GM21360 (cell line): ENCODE data around the gene WDPCP.
"Not testable (repeated sequence)": the region's sequence is repeated elsewhere in the genome, so short reads cannot be mapped to it uniquely, and the experiment has no call there.

Experiments
- ATAC-seq: cut with Tn5 transposase; IDR thresholded peaks from one replicate; pipeline ENCODE4 v1.9.1; 2021; ENCODE audit warnings: mild to moderate bottlenecking, moderate library complexity; ENCODE audit not compliant: unreplicated experiment

The WDPCP gene

DNA sequence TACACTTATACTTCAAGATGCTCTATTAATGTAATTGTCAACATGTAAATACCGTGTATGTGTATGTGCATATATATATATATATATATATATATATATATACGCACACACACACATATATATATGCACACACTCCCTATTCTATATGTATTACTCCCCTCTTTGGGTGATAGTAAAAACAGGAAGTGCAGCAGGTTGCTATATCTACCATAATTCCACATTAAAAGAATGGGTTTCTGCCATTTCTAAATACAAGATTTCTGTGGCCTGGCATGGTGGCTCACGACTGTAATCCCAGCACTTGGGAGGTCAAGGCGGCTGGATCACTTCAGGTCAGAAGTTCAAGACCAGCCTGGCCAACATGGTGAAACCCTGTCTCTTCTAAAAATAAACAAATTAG, 460.7 kb downstream of the WDPCP start:
- no peak for ATAC-seq

DNA sequence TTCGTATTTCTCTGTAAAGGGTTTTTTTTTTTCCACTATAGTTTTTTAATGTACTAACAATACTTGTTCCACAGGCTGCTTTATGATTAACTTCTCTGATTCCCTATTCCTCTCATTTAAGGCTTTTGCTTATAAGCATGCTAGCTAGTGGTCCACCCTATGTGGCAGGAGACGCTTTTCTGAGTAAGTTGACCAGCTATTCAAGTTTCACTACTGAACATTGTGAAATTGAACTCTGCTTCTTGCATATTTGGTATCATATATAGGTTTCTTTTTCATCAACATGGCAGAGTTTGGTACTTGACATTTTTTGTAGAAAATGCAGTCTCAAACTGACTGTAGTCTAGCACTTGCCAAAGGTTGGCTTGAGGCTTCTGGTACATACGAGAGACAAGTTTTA, 463.4 kb downstream of the WDPCP start:
- ATAC-seq = peak; percentile 71

GRCh38 chr2:63124218-63124617, 464.1 kb downstream of the WDPCP start:
- ATAC-seq = peak; percentile 76

- ATAC-seq = no peak
These were observed 465.4 kb downstream of the WDPCP start for GRCh38 chr2:63122921-63123320.

GRCh38 chr2:63121055-63121834, 467.0 kb downstream of the WDPCP start:
- no peak for ATAC-seq

DNA sequence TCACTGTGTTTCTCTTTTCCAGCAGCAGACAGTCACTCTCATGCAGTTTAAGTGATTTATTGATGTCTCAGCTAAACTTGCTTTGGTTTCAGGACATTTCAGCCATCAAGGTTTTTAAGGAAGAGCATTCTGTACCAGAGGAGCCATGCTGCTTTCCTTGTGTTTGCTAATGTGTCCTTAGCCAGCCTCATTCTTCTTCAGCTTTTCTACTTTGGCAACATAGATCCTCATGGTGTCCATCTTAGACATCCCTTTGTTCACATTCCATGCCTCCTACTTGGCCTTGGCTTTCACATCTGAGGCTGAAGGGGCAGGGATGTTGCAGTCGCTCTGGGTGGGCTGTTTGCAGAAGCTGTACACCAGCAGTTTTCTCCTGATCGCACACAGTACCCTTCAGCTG, 469.5 kb downstream of the WDPCP start:
- no peak for ATAC-seq

- ATAC-seq = no peak
These were observed 483.8 kb downstream of the WDPCP start for GRCh38 chr2:63104482-63104881.

GRCh38 chr2:63101954-63102353, 486.3 kb downstream of the WDPCP start:
- ATAC-seq = no peak

DNA sequence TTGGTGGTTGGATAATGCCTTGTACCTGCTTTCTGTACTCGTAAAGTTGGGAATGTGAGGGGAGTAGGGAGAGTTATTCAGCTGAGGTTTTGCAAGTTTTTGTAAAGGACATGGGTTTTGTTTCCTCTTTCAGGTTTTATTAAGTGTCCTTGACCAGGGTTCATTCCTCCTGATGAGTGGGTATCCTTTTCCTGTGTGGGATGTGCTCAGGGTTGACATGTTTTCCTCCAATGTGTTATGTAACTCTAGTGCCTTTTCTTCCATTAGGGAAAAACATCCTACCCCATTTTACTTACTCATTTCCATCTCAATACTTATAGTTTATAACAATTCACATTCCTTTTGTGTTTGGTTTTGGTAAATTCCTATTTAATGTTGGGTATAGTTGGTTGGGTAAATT, 489.2 kb downstream of the WDPCP start:
- no peak for ATAC-seq

GRCh38 chr2:63096491-63096890, 491.8 kb downstream of the WDPCP start:
- ATAC-seq = no peak

GRCh38 chr2:63093502-63093901, 494.8 kb downstream of the WDPCP start:
- no peak for ATAC-seq

GRCh38 chr2:63092857-63093256, 495.4 kb downstream of the WDPCP start:
- no peak for ATAC-seq

DNA sequence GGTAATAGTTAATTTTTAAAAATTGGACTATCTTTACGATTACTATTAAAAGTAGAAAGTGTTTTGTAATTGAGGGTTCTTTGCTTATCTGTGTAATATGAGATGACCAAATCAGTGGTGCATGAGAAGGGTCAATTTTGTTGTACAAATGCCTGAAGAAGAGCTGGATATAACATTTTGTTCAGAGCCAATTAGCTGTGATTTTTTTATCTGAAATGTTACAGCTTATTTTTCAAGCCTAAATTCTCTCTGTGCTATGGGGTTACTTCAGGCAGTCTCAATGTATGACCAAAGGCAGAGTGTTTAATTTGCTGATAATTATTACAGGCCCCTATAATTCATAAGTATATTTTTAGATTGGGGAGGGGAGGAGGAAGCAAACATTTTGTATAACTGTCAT, 495.9 kb downstream of the WDPCP start:
- no peak for ATAC-seq

DNA sequence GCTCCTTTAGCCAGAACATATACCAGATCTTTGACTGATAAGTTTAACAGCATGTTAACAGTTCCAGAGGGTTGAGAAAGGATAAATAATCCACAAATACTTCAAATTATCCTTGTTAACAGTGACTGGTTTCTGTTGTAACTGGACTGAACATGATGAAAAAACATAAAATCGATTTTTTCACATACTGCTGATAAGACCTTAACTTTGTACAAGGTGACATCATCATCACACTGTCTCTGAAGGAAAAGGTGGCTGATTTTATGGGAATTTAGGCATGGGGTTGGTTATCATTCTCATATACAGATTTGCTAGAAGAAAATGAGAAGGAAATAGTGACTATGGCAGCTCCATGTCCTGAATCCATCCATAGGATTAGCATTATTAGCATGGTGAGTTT, 501.6 kb downstream of the WDPCP start:
- ATAC-seq = no peak

- no peak for ATAC-seq
These were observed 506.9 kb downstream of the WDPCP start for GRCh38 chr2:63081404-63081803.

- ATAC-seq = no peak
These were observed 509.2 kb downstream of the WDPCP start for GRCh38 chr2:63078852-63079606.

DNA sequence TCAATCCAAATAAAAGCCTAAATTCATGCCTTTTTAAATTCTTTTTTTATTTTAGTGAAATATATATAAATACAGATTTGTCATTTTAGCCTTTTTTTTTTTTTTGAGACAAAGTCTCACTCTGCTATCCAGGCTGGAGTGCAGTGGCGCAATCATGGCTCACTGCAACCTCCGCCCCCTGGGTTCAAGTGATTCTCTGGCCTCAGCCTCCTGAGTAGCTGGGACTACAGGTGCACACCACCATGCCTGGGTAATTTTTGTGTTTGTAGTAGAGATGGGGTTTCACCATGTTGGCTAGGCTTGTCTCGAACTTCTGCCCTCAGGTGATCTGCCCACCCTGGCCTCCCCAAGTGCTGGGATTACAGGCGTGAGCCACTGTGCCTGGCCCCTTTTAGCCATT, 513.9 kb downstream of the WDPCP start:
- ATAC-seq = not testable (repeated sequence)

DNA sequence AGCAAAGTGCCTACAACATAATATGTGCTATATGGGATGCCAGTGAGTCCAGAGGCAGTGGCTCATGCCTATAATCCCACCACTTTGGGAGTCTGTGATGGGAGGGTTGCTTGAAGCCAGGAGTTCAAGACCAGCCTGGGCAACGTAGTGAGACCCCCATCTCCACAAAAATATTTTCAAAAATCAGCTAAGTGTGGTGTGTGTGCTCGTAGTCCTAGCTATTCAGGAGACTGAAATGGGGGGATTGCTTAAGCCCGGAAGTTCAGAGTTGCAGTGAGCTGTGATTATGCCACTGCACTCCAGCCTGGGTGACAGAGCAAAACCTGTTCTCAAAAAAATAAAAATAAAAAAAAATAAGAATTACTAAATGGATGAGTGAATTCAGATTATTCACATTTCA, 514.3 kb downstream of the WDPCP start:
- no peak for ATAC-seq

DNA sequence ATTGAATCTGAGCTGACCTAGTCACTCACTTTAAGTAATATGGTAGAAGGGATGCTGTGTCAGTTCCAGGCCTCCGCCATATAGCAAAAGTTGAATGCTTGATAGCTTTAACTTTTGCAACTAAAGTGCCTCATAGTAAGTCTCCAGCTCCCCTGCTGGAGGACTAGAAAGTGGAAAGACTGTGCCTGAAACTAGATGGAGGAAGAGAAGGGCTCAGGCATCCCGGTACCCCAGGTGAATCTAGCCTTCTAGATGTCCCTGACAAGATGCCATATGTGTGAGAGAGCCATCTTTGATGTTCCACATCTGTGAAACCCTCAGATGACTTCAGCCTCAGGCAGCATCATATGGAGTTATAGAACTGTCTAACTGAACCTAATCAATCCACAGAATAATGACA, 516.6 kb downstream of the WDPCP start:
- ATAC-seq = no peak
